Measurements from ENCODE around the gene EPS8. TPM values are rescaled to one million over a fixed set of nuclear protein-coding genes. Genes with fewer than 3 reads are reported as not detected.

Gene EPS8
- total RNA-seq, 1 experiment from 2014 or later, result 232 TPM

- peaks cover 7% of the 10 kb centered on the region; the same call in 1 of the 2 replicates for H3K9me3 ChIP-seq (ENCODE audit: insufficient read depth, low read depth)
- intact Hi-C loops (cut with micrococcal nuclease; ENCODE audit: unreplicated experiment), result no loop called here
- H3K4me2 ChIP-seq, result peak overlapping the region; percentile 26
- no peak overlapping the region for H3K4me3 ChIP-seq
- CTCF ChIA-PET, result interaction anchor here (0.9 kb wide), 1 partner anchor 58 kb away, joined by 4 read pairs; no protein-coding TSS in a partner anchor
- H4K20me1 ChIP-seq (ENCODE audit: insufficient read depth), result no peaks in the 10 kb centered on the region
- POLR2A ChIA-PET (ENCODE audit: unreplicated experiment), result interaction anchor here (0.6 to 1.1 kb wide), 5 partner anchors 17 to 72 kb away, joined by 3 to 29 read pairs (median 3); no protein-coding TSS in a partner anchor
- H3K9me2 ChIP-seq (ENCODE audit: insufficient read depth), result no peaks in the 10 kb centered on the region
- BruUV-seq (replicated peaks), result no TSS peak
- no peaks in the 10 kb centered on the region for H3K36me3 ChIP-seq (ENCODE audit: low read depth)
- peaks cover 72% of the 10 kb centered on the region for H3K4me1 ChIP-seq (replicated peaks; ENCODE audit: insufficient read depth)
- DNase-seq, result peak in 1 of 2 experiments; percentile 52
- TF ChIP-seq EZH2 (IDR thresholded peaks at IDR 0.05; ENCODE audit: low read depth) (no peak), CTCF (conservative IDR thresholded peaks at IDR 0.05) (no peak)
- peaks cover 39% of the 10 kb centered on the region for H3F3A ChIP-seq (ENCODE audit: insufficient read depth, low read depth)
- peak overlapping the region; percentile 49 for H3K27ac ChIP-seq
- H3K79me2 ChIP-seq (ENCODE audit: low read depth), result no peaks in the 10 kb centered on the region
- no peaks in the 10 kb centered on the region for H3K27me3 ChIP-seq (ENCODE audit: insufficient read depth, low read depth)
- H2AFZ ChIP-seq, result no peak overlapping the region
These were observed 8.6 kb upstream of the EPS8 start for GRCh38 chr12:15797818-15798217.

GRCh38 chr12:15796493-15797141, 7.4 kb upstream of the EPS8 start:
- Histone ChIP-seq H3K4me3 (peak overlapping the region; percentile 13; the same call in 1 of the 2 replicates), H3K4me2 (peak overlapping the region; percentile 70), H3K4me1 (replicated peaks; ENCODE audit: insufficient read depth) (peaks cover 60% of the 10 kb centered on the region), H4K20me1 (ENCODE audit: insufficient read depth) (no peaks in the 10 kb centered on the region), H3K79me2 (ENCODE audit: low read depth) (no peaks in the 10 kb centered on the region), H2AFZ (no peak overlapping the region), H3K27ac (peak overlapping the region; percentile 49), H3K9me2 (ENCODE audit: insufficient read depth) (no peaks in the 10 kb centered on the region), H3K36me3 (ENCODE audit: low read depth) (no peaks in the 10 kb centered on the region), H3K9me3 (ENCODE audit: insufficient read depth, low read depth) (peaks cover 7% of the 10 kb centered on the region; the same call in 1 of the 2 replicates), H3F3A (ENCODE audit: insufficient read depth, low read depth) (peaks cover 27% of the 10 kb centered on the region), H3K27me3 (ENCODE audit: insufficient read depth, low read depth) (no peaks in the 10 kb centered on the region)
- BruUV-seq (replicated peaks), result no TSS peak
- intact Hi-C loops (cut with micrococcal nuclease; ENCODE audit: unreplicated experiment), result no loop called here
- TF ChIP-seq CTCF (conservative IDR thresholded peaks at IDR 0.05), result no peak
- TF ChIP-seq EZH2 (IDR thresholded peaks at IDR 0.05; ENCODE audit: low read depth), result no peak
- CTCF ChIA-PET, result no interaction called here
- peak; percentile 39 to 79 for DNase-seq
- POLR2A ChIA-PET (ENCODE audit: unreplicated experiment), result interaction anchor here (0.5 to 0.7 kb wide), 6 partner anchors 12 to 788 kb away, joined by 3 to 7 read pairs (median 4); no protein-coding TSS in a partner anchor

- no peak overlapping the region for H3K4me2 ChIP-seq
- intact Hi-C loops (cut with micrococcal nuclease; ENCODE audit: unreplicated experiment), result no loop called here
These were observed 5.6 kb upstream of the EPS8 start for GRCh38 chr12:15794836-15795235.

More at GRCh38 chr12:15794836-15795235, 5.6 kb upstream of the EPS8 start:
- peaks cover 21% of the 10 kb centered on the region for H3F3A ChIP-seq (ENCODE audit: insufficient read depth, low read depth)
- no TSS peak for BruUV-seq (replicated peaks)
- no peaks in the 10 kb centered on the region for H3K27me3 ChIP-seq (ENCODE audit: insufficient read depth, low read depth)
- no peak for TF ChIP-seq CTCF (conservative IDR thresholded peaks at IDR 0.05)
- TF ChIP-seq EZH2 (IDR thresholded peaks at IDR 0.05; ENCODE audit: low read depth), result no peak
- H2AFZ ChIP-seq, result no peak overlapping the region
- H3K9me3 ChIP-seq (ENCODE audit: insufficient read depth, low read depth), result peaks cover 7% of the 10 kb centered on the region; the same call in 1 of the 2 replicates
- H3K79me2 ChIP-seq (ENCODE audit: low read depth), result no peaks in the 10 kb centered on the region
- H3K4me1 ChIP-seq (replicated peaks; ENCODE audit: insufficient read depth), result peaks cover 53% of the 10 kb centered on the region
- H3K4me3 ChIP-seq, result no peak overlapping the region
- H3K36me3 ChIP-seq (ENCODE audit: low read depth), result no peaks in the 10 kb centered on the region
- CTCF ChIA-PET, result no interaction called here
- POLR2A ChIA-PET (ENCODE audit: unreplicated experiment), result no interaction called here
- H3K27ac ChIP-seq, result no peak overlapping the region
- no peak for DNase-seq
- no peaks in the 10 kb centered on the region for H4K20me1 ChIP-seq (ENCODE audit: insufficient read depth)
- no peaks in the 10 kb centered on the region for H3K9me2 ChIP-seq (ENCODE audit: insufficient read depth)

All from PC-9 (cell line).